Ishikawa (cell line): ENCODE data around the gene ADAM17.

Source experiments
- CEBPB ChIP-seq: IDR thresholded peaks from 2 replicates; pipeline ENCODE4 v1.6.1; 2012
- CREB1 ChIP-seq: IDR thresholded peaks from 2 replicates; pipeline ENCODE4 v1.6.1; 2012; ENCODE audit warnings: low read depth
- EGR1 ChIP-seq: IDR thresholded peaks from 2 replicates; pipeline ENCODE4 v1.6.1; 2012
- EP300 ChIP-seq: IDR thresholded peaks from 2 replicates; pipeline ENCODE4 v1.6.1; 2012; ENCODE audit warnings: borderline replicate concordance
- FOXM1 ChIP-seq: IDR thresholded peaks from 2 replicates; pipeline ENCODE4 v1.6.1; 2012; ENCODE audit warnings: low read depth, borderline replicate concordance
- NFIC ChIP-seq: IDR thresholded peaks from 2 replicates; pipeline ENCODE4 v1.6.1; 2012
- RAD21 ChIP-seq: IDR thresholded peaks from 2 replicates; pipeline ENCODE4 v1.6.1; 2012; ENCODE audit warnings: low read depth
- TAF1 ChIP-seq: IDR thresholded peaks from 2 replicates; pipeline ENCODE4 v1.6.1; 2012; ENCODE audit warnings: low read depth, mild to moderate bottlenecking
- TCF12 ChIP-seq: IDR thresholded peaks from 2 replicates; pipeline ENCODE4 v1.6.1; 2012; ENCODE audit warnings: low read depth
- TEAD4 ChIP-seq: IDR thresholded peaks from 2 replicates; pipeline ENCODE4 v1.6.1; 2012
- YY1 ChIP-seq: IDR thresholded peaks from 2 replicates; pipeline ENCODE4 v1.6.1; 2012; ENCODE audit warnings: low read depth
- ZBTB7A ChIP-seq: IDR thresholded peaks from 2 replicates; pipeline ENCODE4 v1.6.1; 2012; ENCODE audit warnings: low read depth
- TF ChIP-seq, protein P1 (sequence below): IDR thresholded peaks from 2 replicates; pipeline ENCODE4 v1.6.1; 2012
- TF ChIP-seq, protein P2 (sequence below): IDR thresholded peaks from 2 replicates; pipeline ENCODE4 v1.6.1; 2012
- TF ChIP-seq, protein P3 (sequence below): IDR thresholded peaks from 2 replicates; pipeline ENCODE4 v1.6.1; 2012; ENCODE audit warnings: low read depth, mild to moderate bottlenecking

The ADAM17 gene

DNA sequence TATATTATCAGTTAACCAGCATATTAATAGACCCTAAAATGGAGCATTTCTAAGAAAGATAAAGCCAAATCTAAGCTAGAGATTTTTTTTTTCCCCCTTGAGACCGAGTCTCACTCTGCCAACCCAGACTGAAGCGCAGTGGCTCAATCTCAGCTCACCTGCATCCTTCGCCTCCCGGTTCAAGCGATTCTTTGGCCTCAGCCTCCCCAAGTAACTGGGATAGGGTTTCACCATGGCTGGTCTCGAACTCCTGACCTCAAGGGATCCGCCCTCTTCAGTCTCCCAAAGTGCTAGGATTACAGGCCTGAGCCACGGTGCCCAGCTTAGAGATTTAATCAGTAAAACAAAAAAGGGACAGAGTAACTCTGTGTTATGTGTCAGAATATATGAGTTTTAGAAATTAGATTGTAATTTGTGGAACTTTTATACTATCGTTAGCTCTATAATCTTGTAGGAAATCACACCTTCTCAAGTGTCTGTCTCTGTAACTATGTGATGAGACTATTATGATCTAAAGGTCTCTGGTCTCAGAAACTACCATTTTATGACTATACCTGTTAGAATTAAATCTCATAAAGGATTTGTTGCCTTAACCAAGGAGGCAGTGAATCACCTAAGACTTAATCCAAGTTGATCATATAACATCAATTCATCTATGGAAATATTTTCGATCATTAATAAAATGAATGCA lies 41.1 kb upstream of the ADAM17 start:
- no peak for TF ChIP-seq ZBTB7A
- no peak for TF ChIP-seq NFIC
- TF ChIP-seq EGR1: no peak
- TF ChIP-seq CEBPB: no peak
- TF ChIP-seq CREB1: no peak
- no peak for TF ChIP-seq FOXM1
- TF ChIP-seq YY1: no peak
- TF ChIP-seq, protein P1, sequence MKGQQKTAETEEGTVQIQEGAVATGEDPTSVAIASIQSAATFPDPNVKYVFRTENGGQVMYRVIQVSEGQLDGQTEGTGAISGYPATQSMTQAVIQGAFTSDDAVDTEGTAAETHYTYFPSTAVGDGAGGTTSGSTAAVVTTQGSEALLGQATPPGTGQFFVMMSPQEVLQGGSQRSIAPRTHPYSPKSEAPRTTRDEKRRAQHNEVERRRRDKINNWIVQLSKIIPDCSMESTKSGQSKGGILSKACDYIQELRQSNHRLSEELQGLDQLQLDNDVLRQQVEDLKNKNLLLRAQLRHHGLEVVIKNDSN: no peak
- no peak for TF ChIP-seq RAD21

DNA sequence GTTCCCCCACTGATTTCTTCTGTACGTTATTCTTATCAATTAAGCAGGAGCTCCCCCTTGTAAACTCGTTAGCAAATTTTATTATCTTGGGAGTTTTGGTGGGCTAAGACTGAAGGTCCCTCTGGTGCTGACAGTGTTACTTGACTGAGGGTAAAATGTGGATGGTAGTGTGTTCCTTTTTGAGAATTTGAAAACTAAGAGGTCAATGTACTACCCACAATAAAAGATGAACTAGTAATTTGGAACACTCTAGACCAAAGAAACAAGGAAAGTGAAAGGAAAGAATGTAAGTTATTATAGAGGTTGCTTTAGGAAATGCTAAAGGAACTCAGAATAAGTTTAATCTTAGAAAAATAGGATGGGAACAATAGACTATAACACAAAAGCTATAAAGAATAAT lies 40.1 kb upstream of the ADAM17 start:
- TF ChIP-seq, protein P2, sequence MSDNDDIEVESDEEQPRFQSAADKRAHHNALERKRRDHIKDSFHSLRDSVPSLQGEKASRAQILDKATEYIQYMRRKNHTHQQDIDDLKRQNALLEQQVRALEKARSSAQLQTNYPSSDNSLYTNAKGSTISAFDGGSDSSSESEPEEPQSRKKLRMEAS: no peak
- TF ChIP-seq FOXM1: no peak
- TF ChIP-seq TAF1: no peak
- no peak for TF ChIP-seq ZBTB7A
- no peak for TF ChIP-seq EGR1
- TF ChIP-seq, protein P1: no peak
- TF ChIP-seq RAD21: no peak
- no peak for TF ChIP-seq NFIC
- TF ChIP-seq CEBPB: no peak
- no peak for TF ChIP-seq EP300
- no peak for TF ChIP-seq YY1
- TF ChIP-seq CREB1: no peak
- TF ChIP-seq TEAD4: no peak
- TF ChIP-seq, protein P3, sequence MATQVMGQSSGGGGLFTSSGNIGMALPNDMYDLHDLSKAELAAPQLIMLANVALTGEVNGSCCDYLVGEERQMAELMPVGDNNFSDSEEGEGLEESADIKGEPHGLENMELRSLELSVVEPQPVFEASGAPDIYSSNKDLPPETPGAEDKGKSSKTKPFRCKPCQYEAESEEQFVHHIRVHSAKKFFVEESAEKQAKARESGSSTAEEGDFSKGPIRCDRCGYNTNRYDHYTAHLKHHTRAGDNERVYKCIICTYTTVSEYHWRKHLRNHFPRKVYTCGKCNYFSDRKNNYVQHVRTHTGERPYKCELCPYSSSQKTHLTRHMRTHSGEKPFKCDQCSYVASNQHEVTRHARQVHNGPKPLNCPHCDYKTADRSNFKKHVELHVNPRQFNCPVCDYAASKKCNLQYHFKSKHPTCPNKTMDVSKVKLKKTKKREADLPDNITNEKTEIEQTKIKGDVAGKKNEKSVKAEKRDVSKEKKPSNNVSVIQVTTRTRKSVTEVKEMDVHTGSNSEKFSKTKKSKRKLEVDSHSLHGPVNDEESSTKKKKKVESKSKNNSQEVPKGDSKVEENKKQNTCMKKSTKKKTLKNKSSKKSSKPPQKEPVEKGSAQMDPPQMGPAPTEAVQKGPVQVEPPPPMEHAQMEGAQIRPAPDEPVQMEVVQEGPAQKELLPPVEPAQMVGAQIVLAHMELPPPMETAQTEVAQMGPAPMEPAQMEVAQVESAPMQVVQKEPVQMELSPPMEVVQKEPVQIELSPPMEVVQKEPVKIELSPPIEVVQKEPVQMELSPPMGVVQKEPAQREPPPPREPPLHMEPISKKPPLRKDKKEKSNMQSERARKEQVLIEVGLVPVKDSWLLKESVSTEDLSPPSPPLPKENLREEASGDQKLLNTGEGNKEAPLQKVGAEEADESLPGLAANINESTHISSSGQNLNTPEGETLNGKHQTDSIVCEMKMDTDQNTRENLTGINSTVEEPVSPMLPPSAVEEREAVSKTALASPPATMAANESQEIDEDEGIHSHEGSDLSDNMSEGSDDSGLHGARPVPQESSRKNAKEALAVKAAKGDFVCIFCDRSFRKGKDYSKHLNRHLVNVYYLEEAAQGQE: no peak
- TF ChIP-seq TCF12: no peak

DNA sequence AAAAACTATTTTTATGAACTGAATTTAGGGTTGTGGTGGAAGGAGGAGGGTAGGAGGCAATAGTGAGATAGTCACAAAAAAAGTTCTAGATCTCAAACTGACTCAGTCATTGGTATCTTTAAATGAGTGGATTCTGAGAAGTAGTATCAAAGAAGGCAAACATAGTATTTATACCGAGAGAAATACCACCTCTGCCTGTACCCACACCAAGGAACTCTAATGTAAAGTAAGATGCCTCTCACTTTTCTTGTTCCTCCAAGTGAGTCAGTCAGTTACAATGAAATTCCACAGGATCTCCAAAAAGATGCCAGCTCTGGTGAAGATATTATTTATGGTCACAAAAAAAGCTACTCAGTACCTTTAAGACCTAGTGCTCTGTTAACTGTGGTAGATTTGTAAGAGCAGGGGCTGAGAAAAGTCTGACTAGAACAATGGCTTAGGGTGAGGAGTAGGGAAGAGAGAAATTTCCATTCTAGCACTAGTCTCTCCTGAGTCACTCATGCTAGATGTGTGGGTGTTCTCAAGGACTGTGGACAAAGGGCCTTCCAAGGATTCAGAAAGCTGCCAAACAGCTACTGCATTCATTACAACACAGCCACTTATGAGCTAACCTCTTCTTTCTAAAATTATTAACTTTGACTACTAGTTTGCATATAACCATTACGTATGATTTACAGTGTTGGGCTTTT lies 38.9 kb upstream of the ADAM17 start:
- TF ChIP-seq CEBPB (no peak), TEAD4 (no peak), CREB1 (no peak), ZBTB7A (no peak), EGR1 (0 out of 2 replicates have a peak, but pooled peaks have one; percentile 24)
- TF ChIP-seq, protein P3: no peak

DNA sequence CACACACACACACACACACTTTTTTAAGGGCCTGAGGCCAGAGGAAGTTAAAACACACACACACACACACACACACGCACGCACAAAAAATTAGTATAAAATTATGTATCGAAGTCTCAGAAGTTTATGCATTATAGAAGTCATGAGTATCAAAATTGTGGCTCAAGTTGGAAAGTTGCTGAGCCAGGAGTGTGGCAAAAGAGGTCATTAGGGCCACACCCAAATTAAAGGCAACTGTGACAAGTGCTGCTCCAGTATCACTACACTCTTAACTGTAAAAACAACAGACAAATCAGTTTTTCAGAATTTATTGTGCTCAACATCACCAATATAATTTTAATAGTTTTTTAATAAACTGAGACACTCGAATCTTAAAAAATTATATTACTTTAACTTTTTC lies 38.3 kb upstream of the ADAM17 start:
- TF ChIP-seq, protein P3: no peak
- TF ChIP-seq TEAD4: no peak
- no peak for TF ChIP-seq EGR1
- no peak for TF ChIP-seq RAD21
- TF ChIP-seq TCF12: no peak
- TF ChIP-seq CEBPB: no peak
- no peak for TF ChIP-seq YY1
- TF ChIP-seq FOXM1: no peak
- TF ChIP-seq EP300: no peak
- TF ChIP-seq CREB1: no peak
